NCI-H2227 (cell line): ENCODE results near the gene SH3D21.
A peak's percentile ranks its signal among the peaks of the same experiment; 100 is the strongest.

Experiments
- DNase-seq: peaks from one replicate; lab custom pipeline; 2025; ENCODE audit not compliant: unreplicated experiment; lab: John Stamatoyannopoulos, UW

SH3D21 gene

DNA sequence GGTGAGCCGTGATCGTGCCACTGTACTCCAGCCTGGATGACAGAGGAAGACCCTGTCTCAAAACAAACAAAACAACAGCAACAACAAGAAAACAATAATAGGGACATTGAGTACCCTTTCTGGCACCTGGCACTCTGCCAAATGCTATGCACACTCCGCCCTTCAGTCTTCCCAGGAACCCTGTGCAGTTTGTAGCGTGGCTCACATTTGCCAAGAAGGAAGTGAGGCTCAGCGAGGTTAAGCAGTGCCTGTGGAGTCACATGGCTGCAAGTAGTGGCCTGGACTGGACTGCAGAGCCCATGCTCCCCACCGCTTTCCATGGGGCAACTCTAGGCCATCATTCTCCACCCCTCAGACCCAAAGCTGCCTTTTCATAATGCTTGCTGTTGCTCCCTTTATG, 22.5 kb downstream of the SH3D21 start:
- peak; percentile 52 for DNase-seq

DNA sequence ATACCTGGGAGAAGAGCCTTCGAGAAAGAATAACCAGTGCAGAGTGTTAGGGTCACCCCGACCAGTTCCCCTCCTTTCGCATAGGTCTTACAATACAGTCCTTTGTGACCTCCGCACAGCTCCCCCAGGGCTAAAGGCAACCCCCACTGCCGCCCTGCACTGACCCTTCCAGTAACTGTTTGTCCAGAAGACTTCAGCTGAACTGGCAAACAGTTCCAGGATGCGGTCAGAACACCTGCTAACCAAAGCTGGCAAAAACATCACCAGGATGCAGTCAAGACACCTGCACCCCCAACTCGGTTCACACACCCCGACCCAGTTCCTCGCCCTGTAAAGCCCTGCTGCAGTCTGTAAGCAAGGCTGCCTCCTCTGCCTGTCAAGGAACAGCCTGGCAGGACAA, 23.6 kb downstream of the SH3D21 start:
- DNase-seq: no peak

DNA sequence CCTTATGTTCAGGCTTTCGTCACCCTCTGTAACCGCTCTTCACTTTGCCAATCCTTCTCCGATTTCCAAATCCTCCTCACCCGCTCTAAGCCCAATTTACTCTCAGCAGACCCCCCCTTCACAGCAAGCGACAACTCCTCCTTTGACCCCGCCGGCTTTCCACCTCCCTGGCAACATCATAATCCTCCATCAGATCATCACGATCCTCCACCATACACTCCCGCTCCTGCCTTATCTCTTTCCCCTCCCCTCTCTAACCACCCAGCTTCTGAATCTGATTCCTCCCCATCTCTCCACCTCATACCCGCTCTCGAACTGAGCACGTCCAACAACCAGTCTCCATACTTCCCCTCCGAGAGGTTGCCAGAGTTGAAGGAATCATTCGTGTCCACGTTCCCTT, 24.8 kb downstream of the SH3D21 start:
- no peak for DNase-seq

DNA sequence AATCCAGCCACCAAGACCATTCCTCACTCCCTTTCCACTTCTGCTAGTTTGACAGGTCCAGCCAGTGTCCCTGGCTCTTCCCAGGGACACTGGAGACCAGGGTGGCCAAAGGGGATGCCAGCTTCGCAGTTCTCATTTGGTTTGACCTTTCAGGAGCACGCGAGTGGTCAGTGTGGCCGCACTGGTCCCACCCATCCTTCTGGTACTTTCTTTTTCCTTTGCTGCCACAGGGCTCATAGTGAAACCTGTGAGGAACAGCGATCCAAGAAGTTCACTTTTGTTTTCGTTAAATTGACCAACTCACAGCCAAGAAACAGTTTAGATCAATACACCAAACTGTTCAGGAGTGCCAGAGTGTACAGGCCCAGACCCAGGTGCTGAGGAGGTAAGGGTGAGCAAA, 31.7 kb downstream of the SH3D21 start:
- no peak for DNase-seq

DNA sequence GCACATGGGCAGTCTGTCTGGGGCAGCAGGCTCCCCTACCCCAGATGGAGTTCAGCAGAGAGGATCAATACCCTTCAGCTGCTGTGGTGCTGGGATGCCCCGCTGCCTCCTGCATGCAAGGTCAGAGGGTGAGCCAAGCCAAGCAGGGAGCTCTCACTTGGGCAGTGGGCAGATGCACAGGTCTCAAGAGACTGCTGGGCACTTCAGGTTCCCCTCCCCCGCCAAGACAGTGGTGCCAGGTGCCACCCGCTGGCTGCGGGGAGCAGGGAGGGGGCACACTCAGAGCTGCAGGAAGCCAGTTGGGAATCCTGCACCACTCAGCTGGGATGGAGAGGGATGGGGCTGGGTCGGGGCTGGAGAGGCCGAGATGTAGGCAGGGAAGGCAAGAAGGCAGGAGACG, 33.0 kb downstream of the SH3D21 start:
- no peak for DNase-seq

DNA sequence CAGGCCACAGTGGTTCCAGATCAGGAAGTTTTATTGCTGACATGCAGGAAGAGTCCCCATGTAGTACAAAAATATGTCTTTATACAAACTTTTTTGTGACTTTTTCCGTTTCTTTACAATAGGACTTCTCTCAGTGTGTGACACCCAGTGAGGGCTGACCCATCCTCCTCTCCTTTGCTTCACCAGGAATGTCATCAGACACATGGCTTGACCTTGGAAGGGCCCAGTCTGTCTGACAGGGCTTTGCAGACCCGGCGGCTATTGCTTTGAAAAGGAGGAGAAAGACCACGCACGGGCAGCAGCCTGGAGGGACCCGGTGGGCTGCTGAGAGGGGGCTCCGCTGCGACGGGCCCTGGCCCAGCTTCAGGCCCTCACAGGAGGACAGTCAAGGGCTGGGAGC, 33.4 kb downstream of the SH3D21 start:
- no peak for DNase-seq

DNA sequence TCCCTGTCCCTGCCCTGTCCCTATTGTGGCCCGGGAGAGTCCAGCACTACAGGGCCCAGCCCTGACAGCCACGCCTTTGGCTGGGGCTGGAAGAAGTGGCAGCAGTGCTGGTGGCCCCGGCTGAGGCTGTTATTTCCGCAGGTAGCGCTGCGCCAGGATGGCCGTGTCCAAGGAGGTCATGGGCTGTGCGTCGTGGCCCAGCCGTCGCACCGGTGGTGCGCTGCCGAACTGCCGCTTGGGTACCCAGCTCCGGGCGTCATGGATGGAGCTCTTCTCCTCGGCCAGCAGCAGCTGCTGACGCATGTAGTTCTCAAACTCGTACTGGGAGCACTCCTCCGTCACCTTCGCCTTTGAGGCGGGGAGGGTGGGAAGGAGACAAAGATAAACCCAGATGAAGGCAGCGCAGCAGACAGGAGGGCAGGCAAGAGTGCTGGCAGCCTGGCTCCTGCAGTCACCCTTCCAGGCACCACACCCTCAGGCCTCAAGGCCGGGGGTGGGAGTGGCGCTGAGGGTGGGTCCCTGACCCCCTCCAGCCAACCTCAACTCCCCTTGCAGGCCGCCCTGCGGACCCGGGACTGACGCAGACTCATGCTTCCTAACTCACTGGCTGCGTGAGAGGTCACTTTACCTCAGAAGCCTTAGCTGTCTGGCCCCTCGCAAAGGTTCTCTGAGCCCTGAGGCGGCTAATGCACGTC, 35.6 kb downstream of the SH3D21 start:
- DNase-seq: no peak

DNA sequence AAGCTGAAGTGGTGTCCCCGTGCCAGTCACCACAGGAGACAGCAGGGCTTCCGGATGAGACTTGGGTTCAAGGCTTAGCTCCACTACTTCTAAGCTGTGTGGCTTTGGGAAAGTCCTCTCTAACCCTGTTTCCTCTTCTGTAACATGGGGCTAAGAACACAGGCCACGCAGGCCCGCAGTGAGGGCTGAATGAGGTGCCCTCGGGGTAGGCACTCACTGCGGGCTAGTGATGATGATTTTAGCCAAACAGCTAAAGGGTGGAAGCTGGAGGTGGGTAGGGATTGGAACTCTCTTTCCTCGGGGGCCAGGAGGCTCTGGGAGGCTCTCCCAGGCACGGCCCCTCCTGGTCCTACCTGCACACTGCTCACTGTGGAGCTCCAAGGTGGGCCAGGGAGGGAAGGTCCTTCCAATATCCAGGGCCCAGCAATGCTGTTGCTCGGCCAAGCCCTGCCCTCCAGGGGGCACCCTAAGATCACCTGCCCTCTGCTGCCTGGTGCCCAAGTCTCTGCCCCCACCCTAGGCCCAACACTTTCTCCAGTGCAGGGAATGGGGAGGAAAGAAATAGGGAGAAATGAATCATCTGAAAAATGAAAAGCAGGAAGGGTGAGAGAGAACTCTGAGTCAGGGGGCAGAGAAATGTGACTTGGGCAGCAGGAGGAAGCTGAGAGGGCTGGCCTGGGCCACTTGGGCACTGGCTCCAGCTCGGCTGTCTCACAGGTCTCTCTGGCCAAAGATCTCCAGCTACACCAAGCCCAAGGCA, 36.4 kb downstream of the SH3D21 start:
- DNase-seq: no peak

DNA sequence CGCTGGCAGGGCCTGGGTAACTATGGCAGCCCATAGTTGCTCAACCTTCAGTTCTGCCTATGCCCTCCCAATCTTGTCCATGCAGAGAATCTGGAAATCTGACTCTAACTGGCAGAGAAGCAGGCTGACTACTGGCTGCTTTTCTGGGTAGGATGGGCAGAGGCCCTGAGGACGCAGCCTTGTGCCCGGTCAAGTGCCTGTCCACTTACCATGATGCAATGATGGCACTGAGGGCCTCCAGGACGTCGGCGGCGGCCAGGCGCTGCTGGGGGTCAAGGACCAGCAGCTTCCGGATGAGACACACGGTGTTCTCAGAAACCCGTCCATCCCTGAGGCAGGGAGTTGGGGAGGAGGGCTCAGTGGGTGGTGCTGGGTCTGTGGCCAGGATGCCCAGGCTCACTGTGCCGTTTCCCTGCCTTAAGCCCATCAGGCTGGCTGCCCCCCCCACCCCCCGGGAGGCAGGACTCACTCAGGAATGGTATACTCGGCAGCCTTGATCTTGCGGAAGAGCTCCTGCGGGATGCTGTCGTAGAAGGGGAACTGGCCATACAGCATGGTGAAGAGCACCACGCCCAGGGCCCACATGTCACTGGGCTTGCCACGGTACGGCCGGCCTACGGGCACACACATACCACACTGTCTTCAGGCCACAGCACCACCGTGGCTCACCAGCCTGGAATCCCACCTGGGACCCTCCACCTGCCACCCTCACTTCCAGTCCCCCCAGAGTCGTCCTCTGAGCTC, 37.7 kb downstream of the SH3D21 start:
- DNase-seq: no peak

DNA sequence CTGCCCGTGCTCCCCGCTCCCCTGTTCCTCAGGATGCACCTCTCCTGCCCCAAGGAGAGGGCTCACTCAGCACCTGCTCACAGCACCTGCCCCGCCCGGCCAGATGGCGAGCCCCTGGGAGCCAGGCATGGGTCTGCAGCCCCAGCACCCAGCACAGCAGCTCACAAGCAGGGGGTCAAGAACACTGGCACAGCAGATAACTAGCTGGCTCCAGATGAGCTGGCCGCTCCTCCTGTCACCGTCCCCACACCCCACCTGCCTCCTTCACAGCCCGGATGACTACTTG, 38.2 kb downstream of the SH3D21 start:
- DNase-seq: no peak

DNA sequence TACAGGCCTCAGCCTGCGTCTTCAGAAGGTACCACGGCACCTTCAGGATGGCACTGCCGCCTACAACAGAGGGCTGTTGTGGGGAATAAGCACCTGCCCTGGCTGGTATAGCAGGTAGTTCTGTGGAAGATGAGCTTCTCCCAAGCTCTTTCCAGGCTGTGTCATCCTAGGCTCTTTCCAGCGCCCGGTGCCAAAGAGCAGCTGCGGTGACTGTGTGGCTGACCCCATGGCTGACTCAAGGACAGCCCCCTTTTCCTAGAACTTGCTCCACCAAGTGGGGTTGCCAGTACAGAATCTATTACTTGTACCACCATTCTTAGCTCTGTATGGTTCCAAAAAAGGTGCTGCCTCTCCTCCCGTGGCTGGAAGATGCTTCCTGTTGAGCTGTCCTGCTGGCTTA, 39.2 kb downstream of the SH3D21 start:
- DNase-seq: no peak

DNA sequence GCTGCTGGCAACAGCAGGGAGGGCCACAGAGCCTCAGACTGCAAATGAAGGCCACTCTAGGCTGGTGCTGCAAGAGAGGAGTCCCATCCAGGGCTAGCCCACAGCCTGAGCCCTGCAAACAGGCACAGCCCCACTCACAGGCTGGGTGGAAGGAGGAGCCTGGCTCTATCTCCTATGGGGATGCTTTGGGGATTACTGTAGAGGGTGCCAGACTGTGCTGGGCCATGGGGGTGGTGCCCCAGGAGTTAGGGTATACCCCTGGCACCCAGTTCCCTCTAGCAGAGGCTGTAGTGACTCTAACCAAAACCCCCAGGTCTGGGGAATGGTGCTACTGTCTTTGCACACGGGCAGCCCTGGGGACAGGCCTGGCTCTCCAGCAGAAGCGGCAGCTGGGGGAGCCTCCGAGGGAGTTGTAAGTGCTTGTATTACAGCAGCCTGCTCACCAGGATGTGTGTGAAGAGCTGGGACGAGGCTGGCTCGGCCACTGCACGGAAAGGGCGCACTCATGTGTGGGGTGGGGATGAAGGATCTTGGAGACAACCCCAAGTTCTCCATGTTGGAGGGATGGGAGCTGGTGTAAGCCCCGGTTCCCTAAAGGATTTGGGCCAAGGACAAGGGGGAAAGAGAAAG, 40.7 kb downstream of the SH3D21 start:
- DNase-seq: no peak

DNA sequence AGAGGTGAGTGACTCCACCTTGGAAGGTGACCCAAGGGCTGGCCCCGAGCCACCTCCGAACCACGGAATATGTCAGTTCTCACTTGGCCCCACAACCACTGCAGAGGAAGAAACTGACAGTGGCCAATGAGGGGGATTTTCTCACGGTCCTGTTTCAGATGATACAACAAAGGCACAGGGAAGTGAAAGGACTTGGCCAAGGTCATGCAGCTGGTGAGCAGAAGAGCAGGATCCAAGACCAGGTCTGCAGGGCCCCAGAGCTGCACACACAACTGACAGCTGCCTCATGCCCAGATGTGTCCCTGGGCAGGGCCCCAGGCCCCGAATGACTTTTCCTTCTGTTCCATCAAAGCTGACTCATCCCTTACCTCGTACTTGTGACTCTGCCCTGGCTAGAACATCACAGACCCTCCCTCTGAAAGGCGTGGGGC, 43.1 kb downstream of the SH3D21 start:
- no peak for DNase-seq

DNA sequence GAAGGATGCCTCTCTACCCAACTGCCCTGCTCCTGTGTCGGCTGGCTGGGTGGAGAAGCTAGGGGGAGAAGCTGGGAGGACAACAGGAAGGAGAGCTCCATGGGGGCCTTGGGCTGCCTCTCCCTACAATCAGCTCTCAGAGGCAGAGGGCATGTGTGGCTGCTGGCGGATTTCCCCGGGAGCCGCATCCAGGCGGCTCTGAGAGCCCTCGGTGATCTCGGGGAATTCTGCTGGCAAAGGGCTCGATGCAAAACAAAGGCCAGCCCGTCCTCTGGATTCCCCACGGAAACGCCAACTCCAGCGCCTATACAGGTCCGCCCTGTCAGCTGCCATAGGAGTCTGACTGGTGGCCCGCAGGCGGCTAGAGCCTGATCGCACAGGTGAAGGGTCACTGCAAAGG, 43.7 kb downstream of the SH3D21 start:
- DNase-seq: no peak

DNA sequence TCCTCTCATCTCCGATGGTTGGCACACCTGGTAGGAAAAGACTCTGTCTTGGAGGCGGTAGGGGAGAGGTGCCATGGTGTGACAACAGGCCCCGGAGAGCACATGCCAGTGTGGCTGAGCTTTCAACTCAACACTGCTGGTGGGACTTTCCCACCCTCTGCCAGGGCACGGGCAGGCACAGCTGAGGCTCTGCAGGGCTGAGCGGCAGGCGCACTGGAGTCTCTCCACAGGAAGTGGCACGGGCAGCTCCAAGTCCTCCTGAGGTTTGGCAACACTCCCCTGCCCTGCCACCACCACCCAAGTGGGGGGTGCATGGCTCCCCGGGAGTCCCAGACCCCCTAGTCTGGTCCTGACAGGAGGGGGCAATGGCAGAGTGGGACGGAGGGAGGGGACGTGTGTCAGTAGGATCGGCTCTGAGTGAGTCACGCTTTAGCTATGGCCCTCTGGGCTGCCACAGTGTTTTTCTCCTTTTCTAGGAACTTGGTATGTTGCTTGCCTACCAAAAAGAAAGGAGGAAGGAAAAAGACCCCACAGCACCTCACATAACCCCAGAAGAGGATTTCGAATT, 44.6 kb downstream of the SH3D21 start:
- no peak for DNase-seq

DNA sequence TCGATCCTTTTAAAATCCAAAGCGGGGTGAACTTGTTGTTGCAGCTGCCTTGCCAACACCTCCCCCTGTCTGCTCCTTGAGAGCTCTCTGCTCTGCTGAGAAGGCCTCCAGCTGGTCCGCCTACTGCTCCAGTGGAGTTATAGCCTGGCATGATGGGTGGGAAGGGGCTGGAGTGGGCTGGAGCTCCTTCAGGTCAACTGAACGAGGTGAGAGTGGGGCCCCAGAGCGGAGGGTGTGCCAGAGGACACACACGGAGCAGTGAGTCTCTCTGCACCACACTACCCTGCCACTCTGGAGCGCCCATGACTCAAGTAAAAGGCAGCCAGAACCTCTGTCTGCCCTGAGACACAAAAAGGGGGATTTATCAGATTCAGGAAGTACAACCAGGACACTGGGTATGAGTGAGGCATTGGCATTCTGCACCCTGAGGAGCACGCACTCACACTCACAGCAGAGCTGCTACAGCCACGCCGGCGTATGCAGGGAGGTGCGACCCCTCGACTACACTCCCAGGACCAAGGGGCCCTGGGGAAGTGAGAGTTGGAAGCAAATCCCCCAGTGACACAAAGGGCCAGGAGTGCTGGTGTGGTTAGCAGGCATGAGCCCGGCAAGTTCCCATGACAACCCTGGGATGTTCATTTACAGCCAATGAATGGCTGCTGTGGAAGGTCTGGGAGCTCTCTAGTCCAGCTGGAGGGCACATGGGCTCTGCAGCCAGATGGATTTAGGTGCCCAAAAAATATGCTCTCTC, 45.2 kb downstream of the SH3D21 start:
- peak; percentile 53 for DNase-seq

DNA sequence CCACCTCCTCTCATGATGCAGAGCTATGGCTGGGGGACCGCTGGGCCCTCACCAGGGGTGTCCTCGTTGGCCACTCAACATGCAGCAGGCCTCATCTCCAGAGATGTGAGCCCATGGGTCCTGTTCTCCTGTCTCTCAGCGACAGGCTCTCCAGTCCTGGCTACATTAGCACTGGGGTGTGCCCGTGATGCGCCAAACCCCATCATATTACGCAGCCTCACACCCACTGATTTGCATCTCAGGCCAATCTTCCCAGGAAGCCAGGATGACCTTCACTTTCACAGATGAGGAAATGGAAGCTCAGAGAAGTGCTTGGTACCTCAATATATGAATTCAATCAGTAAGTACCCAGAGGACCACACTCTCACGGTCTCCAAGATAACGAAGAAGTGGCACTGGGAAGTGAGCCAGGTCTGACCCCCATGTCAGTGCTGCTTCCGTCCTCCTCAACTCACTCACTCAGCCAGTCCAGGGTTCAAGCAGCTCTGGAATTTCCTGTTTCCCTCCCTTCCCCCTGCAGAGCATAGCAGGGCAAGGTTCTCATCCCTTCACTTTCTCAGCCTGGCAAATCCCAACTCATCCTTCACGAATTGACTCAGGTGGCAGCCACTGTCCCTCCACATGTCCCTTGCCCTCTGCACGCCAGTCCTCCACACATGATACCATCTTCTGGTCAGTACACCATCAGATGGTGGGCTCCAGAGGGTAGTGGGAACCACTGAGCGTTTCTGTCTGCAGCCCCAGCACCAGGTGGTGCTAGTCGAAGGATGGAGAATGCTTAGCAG, 46.1 kb downstream of the SH3D21 start:
- DNase-seq: no peak

DNA sequence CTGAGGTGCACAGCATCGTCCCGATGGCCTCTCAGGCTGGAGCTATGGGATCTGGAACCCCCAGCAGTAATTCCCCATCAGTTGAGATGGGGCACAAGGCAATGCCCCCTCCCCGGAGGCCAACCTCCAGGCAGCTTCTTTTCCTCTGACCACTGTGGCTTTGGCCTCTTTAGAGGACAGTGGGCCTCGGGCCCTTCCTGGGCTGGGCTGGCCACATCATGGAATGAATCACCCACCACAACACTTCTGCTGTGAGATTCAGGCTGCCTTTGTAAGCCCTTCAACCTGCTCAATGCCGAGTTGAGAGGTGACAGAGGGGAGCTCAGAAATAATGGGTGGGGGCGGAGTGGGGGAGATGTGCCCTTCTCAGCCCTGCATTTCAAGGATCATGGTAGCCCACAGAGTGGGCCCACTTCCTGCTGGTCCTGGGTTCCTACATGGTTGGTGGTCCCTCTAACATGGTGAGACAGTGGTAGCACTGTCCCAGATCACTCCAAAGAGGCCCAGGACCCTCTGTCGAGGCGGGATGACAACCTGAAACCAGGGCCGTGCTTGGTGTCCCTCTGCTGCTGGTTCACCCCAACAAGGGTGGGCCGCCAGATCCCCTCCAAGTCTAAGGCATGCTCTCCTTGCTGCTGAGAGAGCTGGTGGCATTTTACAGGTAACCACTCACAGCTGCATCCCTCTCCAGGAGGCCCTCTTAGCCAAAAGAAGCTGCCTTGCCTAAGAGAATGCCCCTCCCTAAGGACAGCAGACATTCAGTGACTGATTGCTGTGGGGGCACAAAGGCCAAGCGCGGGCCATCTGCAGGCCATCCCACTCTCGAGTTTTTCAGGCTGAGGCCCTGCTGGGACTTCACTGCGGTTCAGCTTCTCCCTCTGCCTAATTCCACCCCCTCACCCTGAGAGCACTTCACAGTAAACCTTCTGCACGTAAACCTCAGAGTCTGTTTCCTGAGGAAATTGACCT, 47.0 kb downstream of the SH3D21 start:
- no peak for DNase-seq

DNA sequence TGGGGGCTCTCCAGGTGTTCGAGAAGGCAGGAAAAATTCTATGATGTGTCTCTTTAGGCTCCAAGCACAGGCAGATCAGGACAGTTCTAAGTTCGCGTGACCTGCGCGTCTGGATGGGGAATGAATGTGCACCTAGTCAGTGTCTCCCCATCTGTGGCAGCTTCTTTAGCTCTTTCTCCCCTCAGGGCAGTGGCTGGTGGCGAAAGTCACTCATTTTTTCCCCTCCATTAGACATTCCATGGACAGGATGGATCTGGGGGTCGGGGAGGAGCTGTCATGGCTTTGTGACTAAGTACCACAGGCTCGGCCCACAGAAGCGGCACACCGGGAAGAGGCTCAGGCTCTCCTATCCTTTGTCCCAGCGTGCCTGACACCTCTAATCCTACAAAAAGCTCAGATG, 48.3 kb downstream of the SH3D21 start:
- DNase-seq: no peak
